ENCODE measurements around the gene RPRD2.

Gene RPRD2

DNA sequence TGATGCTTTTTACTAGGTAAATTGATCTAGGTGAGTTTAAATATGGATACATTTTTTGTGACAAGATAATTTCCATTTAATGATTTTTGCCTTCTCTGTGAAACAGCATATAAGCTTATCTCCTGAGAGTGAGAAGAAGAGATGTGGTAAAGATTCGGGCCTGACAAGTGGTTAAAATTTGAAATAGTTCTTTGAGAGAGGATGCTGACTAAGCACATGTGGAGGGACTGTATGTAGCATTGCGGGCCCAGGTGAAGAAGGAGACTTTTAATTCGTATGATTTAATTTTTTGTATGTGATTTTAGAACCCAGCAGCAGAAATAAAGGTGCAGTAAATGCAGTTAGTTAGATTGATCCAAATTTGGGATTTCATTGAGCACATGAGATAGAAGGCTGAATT is 51.9 kb downstream of the RPRD2 start:
- Histone ChIP-seq H3K36me3 (replicated peaks) (no peaks in the 10 kb centered on the region), H3K4me3 (ENCODE audit: low read depth, low read length) (no peak overlapping the region), H3K27ac (no peak overlapping the region), H3K27me3 (replicated peaks) (no peaks in the 10 kb centered on the region)
- TF ChIP-seq, protein P1, sequence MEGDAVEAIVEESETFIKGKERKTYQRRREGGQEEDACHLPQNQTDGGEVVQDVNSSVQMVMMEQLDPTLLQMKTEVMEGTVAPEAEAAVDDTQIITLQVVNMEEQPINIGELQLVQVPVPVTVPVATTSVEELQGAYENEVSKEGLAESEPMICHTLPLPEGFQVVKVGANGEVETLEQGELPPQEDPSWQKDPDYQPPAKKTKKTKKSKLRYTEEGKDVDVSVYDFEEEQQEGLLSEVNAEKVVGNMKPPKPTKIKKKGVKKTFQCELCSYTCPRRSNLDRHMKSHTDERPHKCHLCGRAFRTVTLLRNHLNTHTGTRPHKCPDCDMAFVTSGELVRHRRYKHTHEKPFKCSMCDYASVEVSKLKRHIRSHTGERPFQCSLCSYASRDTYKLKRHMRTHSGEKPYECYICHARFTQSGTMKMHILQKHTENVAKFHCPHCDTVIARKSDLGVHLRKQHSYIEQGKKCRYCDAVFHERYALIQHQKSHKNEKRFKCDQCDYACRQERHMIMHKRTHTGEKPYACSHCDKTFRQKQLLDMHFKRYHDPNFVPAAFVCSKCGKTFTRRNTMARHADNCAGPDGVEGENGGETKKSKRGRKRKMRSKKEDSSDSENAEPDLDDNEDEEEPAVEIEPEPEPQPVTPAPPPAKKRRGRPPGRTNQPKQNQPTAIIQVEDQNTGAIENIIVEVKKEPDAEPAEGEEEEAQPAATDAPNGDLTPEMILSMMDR (IDR thresholded peaks at IDR 0.05; ENCODE audit: low read depth, low read length, missing control alignments): no peak
- in situ Hi-C loops (cut with HindIII; ENCODE audit: low pct_ligation_motif_present, low sequenced_read_pairs): no loop called here
- DNase-seq: no peak

DNA sequence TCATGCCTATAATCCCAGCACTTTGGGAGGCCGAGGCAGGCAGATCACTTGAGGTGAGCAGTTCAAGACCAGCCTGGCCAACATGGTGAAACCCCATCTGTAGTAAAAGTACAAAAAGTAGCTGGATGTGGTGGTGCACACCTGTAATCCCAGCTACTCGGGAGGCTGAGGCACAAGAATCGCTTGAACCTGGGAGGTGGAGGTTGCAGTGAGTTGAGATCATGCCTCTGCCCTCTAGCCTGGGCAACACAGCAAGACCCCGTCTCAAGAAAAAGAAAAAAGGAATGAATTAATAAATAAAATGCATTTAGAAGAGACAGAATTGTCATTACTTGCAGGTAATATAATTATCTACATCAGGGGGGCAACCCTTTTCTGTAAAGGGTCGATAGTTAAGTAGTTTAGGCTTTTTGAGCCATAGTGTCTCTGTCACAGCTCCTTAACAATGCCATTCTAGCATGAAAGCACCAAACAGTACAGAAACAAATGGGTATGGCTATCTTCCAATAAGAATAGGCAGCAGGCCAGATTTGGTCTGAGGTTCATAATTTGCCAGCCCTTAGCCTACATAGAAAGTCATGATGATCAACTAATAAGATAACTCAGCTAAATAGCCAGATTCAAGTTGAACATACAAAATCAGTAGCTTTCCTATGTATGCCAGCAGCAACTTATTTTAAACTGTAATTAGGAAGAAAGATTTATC is 56.8 kb downstream of the RPRD2 start:
- TF ChIP-seq, protein P1 (IDR thresholded peaks at IDR 0.05; ENCODE audit: low read depth, low read length, missing control alignments): no peak
- H3K36me3 ChIP-seq (replicated peaks): no peaks in the 10 kb centered on the region
- H3K4me3 ChIP-seq (ENCODE audit: low read depth, low read length): no peak overlapping the region
- no peak for DNase-seq
- no peak overlapping the region for H3K27ac ChIP-seq
- in situ Hi-C loops (cut with HindIII; ENCODE audit: low pct_ligation_motif_present, low sequenced_read_pairs): no loop called here
- H3K27me3 ChIP-seq (replicated peaks): no peaks in the 10 kb centered on the region

DNA sequence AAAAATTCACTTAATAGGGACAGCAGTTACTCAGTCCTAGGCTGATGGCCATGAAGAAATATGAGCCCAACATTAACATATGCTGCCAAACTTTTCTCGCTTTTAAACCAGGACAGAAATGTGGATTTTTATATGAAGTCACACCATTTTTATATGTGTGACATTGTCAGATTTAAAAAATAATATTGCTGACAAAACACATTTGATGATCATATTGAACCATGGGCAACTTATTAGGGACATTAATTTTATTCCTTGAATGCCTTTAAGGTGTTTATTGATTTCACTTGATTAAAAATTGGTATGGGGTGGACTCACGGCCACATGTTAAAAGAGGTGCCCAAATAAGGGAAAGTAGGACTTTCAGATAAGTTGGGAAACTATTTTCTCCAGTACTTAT is 58.6 kb downstream of the RPRD2 start:
- Histone ChIP-seq H3K36me3 (replicated peaks) (no peaks in the 10 kb centered on the region), H3K4me3 (ENCODE audit: low read depth, low read length) (no peak overlapping the region), H3K27ac (no peak overlapping the region), H3K27me3 (replicated peaks) (no peaks in the 10 kb centered on the region)
- no peak for DNase-seq
- in situ Hi-C loops (cut with HindIII; ENCODE audit: low pct_ligation_motif_present, low sequenced_read_pairs): no loop called here
- TF ChIP-seq, protein P1 (IDR thresholded peaks at IDR 0.05; ENCODE audit: low read depth, low read length, missing control alignments): no peak

DNA sequence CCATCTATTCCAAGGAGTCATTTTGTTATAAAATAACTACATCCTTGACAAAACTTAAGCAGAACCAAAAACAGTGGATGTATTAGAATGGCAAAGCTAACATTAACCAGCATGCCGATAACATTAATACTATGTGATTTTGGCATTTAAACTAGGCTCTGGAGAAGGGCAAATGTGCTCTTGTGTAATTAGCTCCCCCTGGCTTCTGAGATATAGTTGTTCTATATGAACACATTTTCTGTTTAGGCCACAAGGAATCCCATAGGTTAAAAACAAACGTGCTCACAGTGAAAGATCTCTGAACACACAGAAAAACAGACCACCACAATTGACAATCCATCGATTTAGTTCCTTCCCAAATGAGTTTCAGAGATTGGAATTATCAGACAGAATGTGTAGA is 65.9 kb downstream of the RPRD2 start:
- in situ Hi-C loops (cut with HindIII; ENCODE audit: low pct_ligation_motif_present, low sequenced_read_pairs): no loop called here
- no peak for DNase-seq
- Histone ChIP-seq H3K36me3 (replicated peaks) (no peaks in the 10 kb centered on the region), H3K27ac (no peak overlapping the region), H3K27me3 (replicated peaks) (no peaks in the 10 kb centered on the region), H3K4me3 (ENCODE audit: low read depth, low read length) (no peak overlapping the region)
- TF ChIP-seq, protein P1 (IDR thresholded peaks at IDR 0.05; ENCODE audit: low read depth, low read length, missing control alignments): peak; percentile 37

DNA sequence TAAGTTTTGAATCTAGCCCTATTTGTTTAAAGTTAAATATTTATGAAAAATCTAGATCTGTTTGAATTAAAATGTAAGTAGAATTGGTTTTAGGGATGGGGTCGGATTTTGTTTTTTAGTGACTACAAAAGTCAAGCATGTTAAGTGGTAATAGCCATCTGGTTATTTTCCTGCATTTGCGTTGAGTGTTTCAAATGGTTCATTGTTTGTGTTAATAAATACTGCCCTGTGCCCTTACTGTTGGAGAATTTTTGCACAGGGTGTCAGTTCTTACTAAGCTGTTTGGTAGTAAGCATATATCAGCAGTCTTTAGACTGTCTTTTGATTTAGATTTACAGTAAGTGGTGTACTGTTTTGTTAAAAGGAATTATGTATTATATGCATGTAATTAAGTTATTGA is 77.2 kb downstream of the RPRD2 start:
- TF ChIP-seq, protein P1 (IDR thresholded peaks at IDR 0.05; ENCODE audit: low read depth, low read length, missing control alignments): no peak
- H3K27me3 ChIP-seq (replicated peaks): no peaks in the 10 kb centered on the region
- no peak for DNase-seq
- peaks cover under 1% of the 10 kb centered on the region for H3K36me3 ChIP-seq (replicated peaks)
- no peak overlapping the region for H3K27ac ChIP-seq
- in situ Hi-C loops (cut with HindIII; ENCODE audit: low pct_ligation_motif_present, low sequenced_read_pairs): no loop called here
- no peak overlapping the region for H3K4me3 ChIP-seq (ENCODE audit: low read depth, low read length)

DNA sequence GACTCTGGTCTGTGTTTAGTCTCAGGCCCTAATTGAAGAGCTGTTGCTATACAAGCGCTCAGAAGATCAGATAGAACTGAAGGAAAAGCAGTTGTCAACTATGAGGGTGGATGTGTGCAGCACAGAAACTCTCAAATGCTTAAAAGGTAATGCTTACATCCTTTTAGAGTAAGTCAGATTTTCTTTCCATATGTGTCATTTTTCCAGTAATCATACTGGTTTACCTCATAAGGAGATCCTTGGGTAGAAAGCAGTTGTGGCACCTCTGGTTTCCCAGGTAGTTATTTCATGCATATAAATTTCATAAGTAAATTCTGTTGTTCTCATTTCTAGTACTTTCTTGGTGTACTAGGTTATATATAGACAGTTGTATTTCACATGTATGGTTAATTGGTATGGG is 80.3 kb downstream of the RPRD2 start:
- in situ Hi-C loops (cut with HindIII; ENCODE audit: low pct_ligation_motif_present, low sequenced_read_pairs): no loop called here
- Histone ChIP-seq H3K4me3 (ENCODE audit: low read depth, low read length) (no peak overlapping the region), H3K27ac (no peak overlapping the region), H3K27me3 (replicated peaks) (no peaks in the 10 kb centered on the region), H3K36me3 (replicated peaks) (peaks cover 11% of the 10 kb centered on the region)
- DNase-seq: no peak
- TF ChIP-seq, protein P1 (IDR thresholded peaks at IDR 0.05; ENCODE audit: low read depth, low read length, missing control alignments): no peak

Data from brain microvascular endothelial cell (primary cell).